ENCODE data around the gene C14orf93. TPM values are rescaled to one million over a fixed set of nuclear protein-coding genes. Genes with fewer than 3 reads are reported as not detected.

Gene C14orf93
- polyA plus RNA-seq, 3 donors, result 2.5 to 17.6 (median 3.7) TPM

DNA sequence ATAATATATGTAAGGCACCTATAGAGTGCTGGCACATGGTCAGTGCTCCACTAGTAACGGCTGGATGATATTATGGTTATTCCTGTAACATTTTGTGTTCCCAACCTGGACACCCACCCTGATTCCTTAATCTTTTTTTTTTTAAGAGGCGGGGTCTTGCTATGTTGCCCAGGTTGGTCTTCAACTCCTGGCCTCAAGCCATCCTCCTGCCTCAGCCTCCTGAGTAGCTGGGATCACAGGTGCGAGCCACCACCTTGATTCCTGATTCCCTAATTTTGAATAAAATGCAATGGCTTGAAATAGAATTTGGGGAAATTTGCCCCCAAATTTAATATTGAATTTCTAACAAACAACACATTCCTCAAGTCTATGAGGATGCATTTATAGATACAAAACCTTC, 7.4 kb downstream of the C14orf93 start:
- Mint-ChIP-seq H3K27me3 (ENCODE audit: low read depth in 3 of 3) (no peaks in the 10 kb centered on the region), H3K4me3 (no peak overlapping the region), H3K4me1 (peaks cover 9% of the 10 kb centered on the region), H3K27ac (no peak overlapping the region), H3K9me3 (no peaks in the 10 kb centered on the region), H3K36me3 (peaks cover 2 to 18% of the 10 kb centered on the region in 2 donors)
- no peak for DNase-seq
- no peak overlapping the region for H3K4me2 ChIP-seq (replicated peaks; ENCODE audit: extremely low read depth, low read length, poor library complexity, severe bottlenecking)
- no peaks in the 10 kb centered on the region for H3K9me3 ChIP-seq (replicated peaks in 1 of 2; ENCODE audit: control insufficient read depth in 1 of 2, insufficient read depth in 1 of 2, low read length in 2 of 2)
- WGBS (ENCODE audit: insufficient coverage), result no CpG with 5 or more reads among the region's 3 CpGs
- no peak overlapping the region for H2AFZ ChIP-seq (ENCODE audit: insufficient read depth, low read depth, low read length, poor library complexity, severe bottlenecking)
- H3K27me3 ChIP-seq (ENCODE audit: control insufficient read depth in 2 of 2, insufficient read depth in 2 of 2, low read length in 2 of 2), result no peaks in the 10 kb centered on the region
- no peak overlapping the region for H3K4me3 ChIP-seq (replicated peaks in 1 of 3; ENCODE audit: low read depth in 2 of 3, low read length in 3 of 3)
- peaks cover 5% of the 10 kb centered on the region for H3K79me2 ChIP-seq (ENCODE audit: insufficient read depth, low read length)
- TF ChIP-seq, protein P1, sequence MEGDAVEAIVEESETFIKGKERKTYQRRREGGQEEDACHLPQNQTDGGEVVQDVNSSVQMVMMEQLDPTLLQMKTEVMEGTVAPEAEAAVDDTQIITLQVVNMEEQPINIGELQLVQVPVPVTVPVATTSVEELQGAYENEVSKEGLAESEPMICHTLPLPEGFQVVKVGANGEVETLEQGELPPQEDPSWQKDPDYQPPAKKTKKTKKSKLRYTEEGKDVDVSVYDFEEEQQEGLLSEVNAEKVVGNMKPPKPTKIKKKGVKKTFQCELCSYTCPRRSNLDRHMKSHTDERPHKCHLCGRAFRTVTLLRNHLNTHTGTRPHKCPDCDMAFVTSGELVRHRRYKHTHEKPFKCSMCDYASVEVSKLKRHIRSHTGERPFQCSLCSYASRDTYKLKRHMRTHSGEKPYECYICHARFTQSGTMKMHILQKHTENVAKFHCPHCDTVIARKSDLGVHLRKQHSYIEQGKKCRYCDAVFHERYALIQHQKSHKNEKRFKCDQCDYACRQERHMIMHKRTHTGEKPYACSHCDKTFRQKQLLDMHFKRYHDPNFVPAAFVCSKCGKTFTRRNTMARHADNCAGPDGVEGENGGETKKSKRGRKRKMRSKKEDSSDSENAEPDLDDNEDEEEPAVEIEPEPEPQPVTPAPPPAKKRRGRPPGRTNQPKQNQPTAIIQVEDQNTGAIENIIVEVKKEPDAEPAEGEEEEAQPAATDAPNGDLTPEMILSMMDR (IDR thresholded peaks at IDR 0.05), result no peak
- H4K20me1 ChIP-seq (ENCODE audit: insufficient read depth, low read length), result no peaks in the 10 kb centered on the region
- intact Hi-C loops (cut with micrococcal nuclease), result loop anchor here in 1 of 2 donors (10.0 kb wide), 1 partner anchor 1442 kb away; the partner anchor contains the start of gene SDR39U1
- H3K27ac ChIP-seq (ENCODE audit: low read depth in 1 of 2, low read length in 2 of 2), result no peak overlapping the region
- H3K4me1 ChIP-seq (ENCODE audit: control insufficient read depth in 1 of 2, insufficient read depth in 2 of 2, low read length in 2 of 2), result peaks cover 13 to 16% of the 10 kb centered on the region in 2 donors
- H3K36me3 ChIP-seq (replicated peaks in 1 of 2; ENCODE audit: control insufficient read depth in 1 of 2, insufficient read depth in 2 of 2, low read length in 2 of 2), result peaks cover 3 to 11% of the 10 kb centered on the region in 2 donors
- H3K9ac ChIP-seq (ENCODE audit: insufficient read depth, low read length, poor library complexity, severe bottlenecking), result no peak overlapping the region

DNA sequence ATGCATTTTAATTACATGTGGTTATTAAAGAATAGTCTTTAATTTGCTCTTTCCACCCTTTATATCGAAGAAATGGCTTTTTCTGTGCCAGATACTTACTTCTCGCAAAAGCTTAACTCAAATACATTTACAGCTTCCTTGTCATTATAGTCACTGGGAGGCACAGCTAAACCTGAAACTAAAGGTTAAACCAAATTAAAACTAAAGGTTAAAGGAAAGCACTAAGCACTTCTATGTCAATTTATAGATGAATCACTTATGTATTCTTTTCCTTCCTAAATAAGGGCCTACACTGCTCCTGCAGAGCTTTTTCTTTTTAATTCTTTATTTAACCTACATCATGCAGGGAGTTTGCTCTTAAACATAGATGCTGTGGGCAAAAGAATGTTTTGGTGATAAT, 9.1 kb downstream of the C14orf93 start:
- H3K36me3 Mint-ChIP-seq, result peaks cover 4 to 20% of the 10 kb centered on the region in 2 donors

More for the DNA sequence above, 9.1 kb downstream of the C14orf93 start:
- Mint-ChIP-seq H3K4me3 (no peak overlapping the region), H3K4me1 (peaks cover 2% of the 10 kb centered on the region), H3K27ac (no peak overlapping the region), H3K9me3 (no peaks in the 10 kb centered on the region), H3K27me3 (ENCODE audit: low read depth in 3 of 3) (no peaks in the 10 kb centered on the region)
- no peak for DNase-seq
- WGBS (ENCODE audit: insufficient coverage), result 80% methylated on average over 1 of the region's 2 CpGs
- H3K27me3 ChIP-seq (ENCODE audit: control insufficient read depth in 2 of 2, insufficient read depth in 2 of 2, low read length in 2 of 2), result no peaks in the 10 kb centered on the region
- H3K79me2 ChIP-seq (ENCODE audit: insufficient read depth, low read length), result no peaks in the 10 kb centered on the region
- no peaks in the 10 kb centered on the region for H4K20me1 ChIP-seq (ENCODE audit: insufficient read depth, low read length)
- no peak overlapping the region for H3K4me2 ChIP-seq (replicated peaks; ENCODE audit: extremely low read depth, low read length, poor library complexity, severe bottlenecking)
- H3K27ac ChIP-seq (ENCODE audit: low read depth in 1 of 2, low read length in 2 of 2), result no peak overlapping the region
- H3K36me3 ChIP-seq (replicated peaks in 1 of 2; ENCODE audit: control insufficient read depth in 1 of 2, insufficient read depth in 2 of 2, low read length in 2 of 2), result peaks cover 3 to 11% of the 10 kb centered on the region in 2 donors
- H2AFZ ChIP-seq (ENCODE audit: insufficient read depth, low read depth, low read length, poor library complexity, severe bottlenecking), result no peak overlapping the region
- H3K9ac ChIP-seq (ENCODE audit: insufficient read depth, low read length, poor library complexity, severe bottlenecking), result no peak overlapping the region
- intact Hi-C loops (cut with micrococcal nuclease), result loop anchor here in 1 of 2 donors (10.0 kb wide), 1 partner anchor 1444 kb away; the partner anchor contains the start of gene SDR39U1
- TF ChIP-seq, protein P1 (IDR thresholded peaks at IDR 0.05), result no peak
- H3K4me3 ChIP-seq (replicated peaks in 1 of 3; ENCODE audit: low read depth in 2 of 3, low read length in 3 of 3), result no peak overlapping the region
- H3K4me1 ChIP-seq (ENCODE audit: control insufficient read depth in 1 of 2, insufficient read depth in 2 of 2, low read length in 2 of 2), result peaks cover under 1 to 1% of the 10 kb centered on the region in 2 donors
- H3K9me3 ChIP-seq (replicated peaks in 1 of 2; ENCODE audit: control insufficient read depth in 1 of 2, insufficient read depth in 1 of 2, low read length in 2 of 2), result no peaks in the 10 kb centered on the region
